ENCODE data around the gene MLYCD.

- TF ChIP-seq SUZ12 (IDR thresholded peaks at IDR 0.05; ENCODE audit: extremely low read depth, insufficient read depth, insufficient read length) (no peak), YY1 (IDR thresholded peaks at IDR 0.05; ENCODE audit: insufficient read depth, insufficient read length) (no peak), ZNF274 (IDR thresholded peaks at IDR 0.05; ENCODE audit: low read depth, low read length) (no peak)
These were observed 22.1 kb downstream of the MLYCD start for GRCh38 chr16:83920894-83921491.

All from NT2/D1 (cell line).